Adipose tissue (tissue), 3 donors: ENCODE results near the gene TADA2A. TPM values are rescaled to one million over a fixed set of nuclear protein-coding genes. Genes with fewer than 3 reads are reported as not detected.
"Not testable (repeated sequence)": the region's sequence is repeated elsewhere in the genome, so short reads cannot be mapped to it uniquely, and the experiment has no call there.

Source experiments
- H3K27ac ChIP-seq: one replicate; pipeline ENCODE4 v1.5.1; 2013; ENCODE audit warnings: low read depth, low read length
- WGBS, 3 donors: extraction: QIAGEN DNeasy Blood & Tissue Kit; methylation state at CpG; one replicate each; pipeline ENCODE4 v1.1.7; 2013; 5-methylcytosine and 5-hydroxymethylcytosine counted together
- polyA plus RNA-seq, 3 donors: library from polyadenylated mRNA; stranded (reverse); fragments of 200-250 nt; gene quantifications; one replicate each; pipeline ENCODE4 v1.2.3, GENCODE V29; 2013
- donor health status: healthy with polysubstance abuse.
- donor health status: Bipolar disorder and iron deficiency.
- donor health status: healthy.

TADA2A gene
- polyA plus RNA-seq, 3 donors, result 4.5 to 8.3 (median 6.8) TPM

DNA sequence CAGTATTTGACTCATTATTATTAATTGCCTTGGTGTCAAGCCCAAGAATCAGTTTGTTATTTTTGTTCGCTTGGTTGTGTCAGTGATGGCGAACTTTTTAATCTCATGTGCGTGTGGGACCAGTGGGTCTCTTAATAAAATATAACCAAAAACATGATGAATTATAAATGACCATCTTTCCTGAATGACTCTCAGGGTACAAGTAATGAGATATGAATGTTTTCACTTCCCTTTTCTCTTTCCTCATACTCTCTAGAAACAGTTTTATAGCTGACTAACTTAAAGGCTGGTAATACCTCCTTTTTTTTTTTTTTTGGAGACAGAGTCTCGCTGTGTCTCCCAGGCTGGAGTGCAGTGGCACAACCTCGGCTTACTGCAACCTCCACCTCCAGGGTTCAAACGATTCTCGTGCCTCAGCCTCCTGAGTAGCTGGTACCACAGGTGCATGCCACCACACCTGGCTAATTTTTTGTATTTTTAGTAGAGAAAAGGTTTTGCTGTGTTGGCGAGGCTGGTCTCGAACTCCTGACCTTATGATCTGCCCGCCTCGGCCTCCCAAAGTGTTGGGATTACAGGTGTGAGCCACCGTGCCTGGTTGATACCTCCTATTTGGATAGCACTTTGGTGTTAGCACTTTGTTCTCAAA lies 34.8 kb downstream of the TADA2A start:
- H3K27ac ChIP-seq, result not testable (repeated sequence)
- 90 to 92% (median 92%) methylated on average over 12 of the region's 12 CpGs for WGBS, 3 donors

DNA sequence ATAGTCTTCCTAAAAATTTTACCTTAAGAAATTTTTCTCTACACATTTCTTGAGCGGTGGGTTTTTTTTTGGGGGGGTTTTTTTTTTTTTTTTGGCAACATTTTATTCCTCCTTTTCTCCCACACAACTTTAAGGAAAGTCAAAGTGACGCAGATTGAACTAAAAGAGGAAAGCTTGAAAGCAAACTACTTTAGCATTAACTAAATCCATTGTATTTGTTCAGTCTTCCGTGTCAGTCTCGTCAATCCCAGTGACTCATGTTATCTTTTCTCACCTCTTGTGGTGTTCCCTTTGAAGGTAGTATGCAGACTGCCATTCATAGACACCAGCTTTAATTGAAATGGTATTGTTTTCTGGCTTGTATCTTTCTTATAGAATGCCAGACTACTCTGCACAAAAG lies 39.3 kb downstream of the TADA2A start:
- 88 to 97% (median 93%) methylated on average over 4 of the region's 4 CpGs for WGBS, 3 donors
- H3K27ac ChIP-seq, result no peak overlapping the region

DNA sequence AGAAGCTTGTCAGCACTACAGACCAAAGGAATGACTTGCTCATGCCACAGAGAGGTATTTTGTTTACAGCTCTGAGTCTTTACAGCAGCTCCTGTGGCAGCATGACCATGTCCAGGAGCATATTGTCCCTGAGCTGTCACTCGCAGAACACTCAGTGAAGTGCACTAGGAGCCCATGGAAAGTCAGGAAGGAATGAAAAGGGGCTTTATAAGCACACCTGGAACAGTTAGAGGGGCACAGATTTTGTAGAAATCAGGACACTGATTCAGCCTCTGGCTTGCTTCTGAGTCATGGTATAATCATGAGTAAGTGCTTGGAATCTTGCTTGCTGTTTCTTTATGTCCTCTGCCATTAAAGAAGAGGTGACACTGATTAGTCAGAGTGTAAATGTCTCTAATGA lies 41.0 kb downstream of the TADA2A start:
- 82 to 93% (median 83%) methylated on average over 1 of the region's 1 CpG for WGBS, 3 donors

DNA sequence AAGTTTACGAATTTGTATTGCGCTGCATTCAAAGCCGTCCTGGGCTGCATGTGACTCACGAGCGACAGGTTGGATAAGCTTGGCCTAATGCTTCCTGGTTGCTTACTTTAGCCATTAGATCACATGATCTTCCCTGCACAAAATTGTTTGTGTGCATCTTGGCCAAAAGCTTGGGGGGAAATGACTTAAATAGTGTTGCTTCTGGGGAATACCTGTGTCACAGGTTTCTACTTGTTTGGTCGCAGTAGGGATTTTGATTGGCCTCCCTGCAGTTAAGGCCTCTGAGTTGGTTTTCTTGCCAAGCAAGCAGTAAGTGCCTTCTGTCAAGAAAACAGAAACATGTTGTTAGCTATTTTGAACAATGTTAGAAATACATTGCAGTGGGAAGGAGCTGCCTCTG lies 43.4 kb downstream of the TADA2A start:
- H3K27ac ChIP-seq, result no peak overlapping the region
- 88 to 97% (median 89%) methylated on average over 6 of the region's 6 CpGs for WGBS, 3 donors

More for the DNA sequence above, 41.0 kb downstream of the TADA2A start:
- H3K27ac ChIP-seq, result no peak overlapping the region

DNA sequence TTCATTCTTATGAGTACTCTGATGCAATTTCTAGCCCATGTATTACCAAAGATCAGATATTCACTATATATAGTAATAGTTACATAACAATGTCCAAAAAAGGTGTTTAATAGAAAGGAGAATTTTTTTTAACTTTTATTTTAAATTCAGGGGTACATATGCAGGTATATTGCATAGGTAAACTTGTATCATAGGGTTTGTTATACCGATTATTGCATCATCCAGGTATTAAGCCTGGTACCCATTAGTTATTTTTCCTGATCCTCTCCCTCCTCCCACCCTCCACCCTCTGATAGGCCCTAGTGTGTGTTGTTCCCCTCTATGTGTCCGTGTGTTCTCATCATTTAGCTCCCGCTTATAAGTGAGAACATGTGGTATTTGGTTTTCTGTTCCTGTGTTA lies 51.1 kb downstream of the TADA2A start:
- H3K27ac ChIP-seq, result not testable (repeated sequence)
- WGBS, 3 donors, result 56 to 95% (median 81%) methylated on average over 3 of the region's 3 CpGs

DNA sequence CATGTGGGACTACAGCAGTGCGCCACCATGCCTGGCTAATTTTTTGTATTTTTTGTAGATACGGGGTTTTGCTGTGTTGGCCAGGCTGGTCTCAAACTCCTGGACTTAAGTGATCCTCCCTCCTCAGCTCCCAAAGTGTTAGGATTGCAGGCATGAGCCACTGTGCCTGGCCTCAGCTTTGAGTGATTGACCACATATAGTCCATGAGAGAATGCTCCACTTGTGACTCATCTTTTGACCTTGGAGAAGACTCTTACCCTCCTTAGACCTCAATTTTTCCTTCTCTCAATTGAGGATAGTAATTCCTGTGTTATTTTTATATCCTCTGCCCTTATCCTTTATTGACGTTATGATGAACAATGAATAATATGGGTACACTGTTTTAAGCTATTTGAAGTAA lies 52.1 kb downstream of the TADA2A start:
- WGBS, 3 donors, result 91 to 97% (median 96%) methylated on average over 3 of the region's 3 CpGs
- no peak overlapping the region for H3K27ac ChIP-seq

DNA sequence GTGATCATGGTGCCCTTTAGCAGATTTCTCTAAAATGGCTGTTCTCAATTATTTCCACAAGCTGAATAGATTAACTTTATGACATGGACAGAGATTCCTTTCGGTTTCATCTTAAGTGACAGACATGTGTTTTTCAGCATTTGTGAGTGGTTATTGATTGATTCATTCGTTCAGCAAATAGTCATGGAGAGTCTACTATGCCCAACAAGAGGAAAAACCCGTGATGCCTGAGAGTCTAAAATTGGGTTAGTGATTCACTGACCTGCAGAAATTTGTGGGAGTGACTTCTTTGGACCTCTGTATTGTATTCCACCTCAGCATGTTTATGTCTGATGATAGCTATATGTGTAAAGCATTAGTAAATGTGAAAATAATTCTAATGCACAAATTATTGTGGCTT lies 55.0 kb downstream of the TADA2A start:
- 83 to 93% (median 89%) methylated on average over 3 of the region's 3 CpGs for WGBS, 3 donors
- H3K27ac ChIP-seq, result no peak overlapping the region

DNA sequence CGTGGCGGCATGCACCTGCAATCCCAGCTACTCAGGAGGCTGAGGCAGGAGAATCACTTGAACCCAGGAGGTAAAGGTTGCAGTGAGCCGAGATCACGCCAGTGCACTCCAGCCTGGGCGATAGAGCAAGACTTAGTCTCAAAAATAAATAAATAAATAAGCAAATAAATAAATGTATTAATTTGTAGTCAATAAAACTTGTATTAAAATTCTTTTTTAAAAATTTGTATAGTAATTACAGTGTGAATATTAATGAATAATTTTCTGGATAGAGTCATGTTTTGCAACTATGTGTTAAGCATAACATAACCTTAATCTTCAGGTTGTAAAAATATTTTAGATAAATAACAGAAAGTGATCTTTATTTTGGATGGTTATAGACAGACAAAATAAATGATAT lies 55.8 kb downstream of the TADA2A start:
- 93 to 98% (median 97%) methylated on average over 5 of the region's 5 CpGs for WGBS, 3 donors
- no peak overlapping the region for H3K27ac ChIP-seq

DNA sequence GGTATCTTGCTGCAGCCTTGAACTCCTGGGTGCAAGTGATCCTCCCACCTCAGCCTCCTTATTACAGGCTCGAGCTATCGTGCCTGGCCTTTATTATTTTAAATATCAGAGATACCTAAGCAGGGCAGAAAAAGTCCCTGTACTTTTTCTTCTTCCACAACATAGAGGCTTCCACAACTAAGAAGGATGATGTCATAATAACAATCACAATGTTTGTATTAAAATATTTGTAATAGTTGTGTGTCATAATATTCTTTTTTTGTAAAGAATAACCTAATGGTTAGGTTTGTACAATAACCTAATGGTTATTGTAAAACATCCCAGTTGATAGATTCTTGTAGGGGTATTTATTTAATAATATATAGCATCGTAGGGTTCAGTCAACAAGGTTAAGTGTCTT lies 56.4 kb downstream of the TADA2A start:
- 94 to 96% (median 95%) methylated on average over 3 of the region's 3 CpGs for WGBS, 3 donors
- H3K27ac ChIP-seq, result no peak overlapping the region

DNA sequence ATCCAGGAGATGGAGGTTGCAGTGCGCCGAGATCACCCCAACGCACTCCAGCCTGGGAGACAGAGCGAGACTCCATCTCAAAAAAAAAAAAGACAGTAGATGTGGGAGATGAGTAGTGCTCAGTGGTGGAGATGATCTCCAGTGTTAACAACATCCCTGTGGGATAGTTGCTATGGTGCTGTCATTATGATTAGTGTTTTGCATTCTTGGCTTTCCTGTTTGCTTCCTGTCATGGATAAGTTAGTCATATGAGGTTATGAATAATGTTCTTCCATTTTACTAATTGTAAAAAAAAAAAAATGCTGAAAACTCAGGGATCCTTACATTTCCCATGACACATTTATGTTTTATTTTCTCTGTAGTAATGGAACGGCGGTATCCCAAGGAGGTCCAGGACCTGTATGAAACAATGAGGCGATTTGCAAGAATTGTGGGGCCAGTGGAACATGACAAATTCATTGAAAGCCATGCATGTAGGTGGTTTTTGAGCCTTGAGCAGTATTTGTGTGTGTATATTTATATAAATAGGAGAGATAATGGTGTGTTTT lies 58.5 kb downstream of the TADA2A start:
- no peak overlapping the region for H3K27ac ChIP-seq
- WGBS, 3 donors, result 89 to 93% (median 90%) methylated on average over 7 of the region's 7 CpGs

DNA sequence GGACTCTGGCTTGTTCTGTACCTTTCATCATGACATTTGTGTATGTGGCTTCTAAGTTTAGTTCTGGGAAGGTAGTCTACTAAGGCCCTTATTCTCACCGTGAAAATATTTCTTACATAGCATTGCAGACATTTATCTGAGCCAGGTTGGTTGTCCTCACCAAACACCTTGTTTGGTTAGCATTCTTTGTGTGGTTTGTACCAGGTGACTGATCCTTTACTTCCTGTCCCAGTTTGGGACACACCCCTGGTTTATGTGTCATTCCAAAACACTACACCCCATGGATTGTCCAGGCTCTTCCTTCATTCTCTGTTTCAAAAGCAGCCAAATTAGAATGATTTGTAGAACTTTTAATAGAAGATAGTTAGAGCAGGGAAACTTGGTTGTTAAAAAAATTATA lies 59.8 kb downstream of the TADA2A start:
- WGBS, 3 donors, result 96 to 100% (median 96%) methylated on average over 1 of the region's 1 CpG

DNA sequence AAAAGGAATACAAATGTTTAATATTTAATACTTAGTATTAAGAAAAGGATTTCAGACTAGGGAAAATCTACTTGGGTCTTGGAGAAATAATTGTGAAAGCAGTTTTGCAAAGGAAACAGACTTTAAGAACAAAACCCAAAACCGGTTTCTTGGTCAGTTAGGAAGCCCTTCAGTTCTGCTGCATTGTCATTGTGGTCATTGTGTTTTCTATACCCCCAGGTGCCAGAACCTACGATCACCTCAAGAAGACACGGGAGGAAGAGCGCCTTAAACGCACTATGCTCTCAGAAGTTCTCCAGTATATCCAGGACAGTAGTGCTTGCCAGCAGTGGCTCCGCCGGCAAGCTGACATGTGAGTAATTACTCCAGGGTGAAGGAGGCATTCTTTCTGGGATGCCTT lies 63.5 kb downstream of the TADA2A start:
- H3K27ac ChIP-seq, result no peak overlapping the region
- 65 to 88% (median 66%) methylated on average over 7 of the region's 7 CpGs for WGBS, 3 donors

More for the DNA sequence above, 59.8 kb downstream of the TADA2A start:
- H3K27ac ChIP-seq, result no peak overlapping the region

DNA sequence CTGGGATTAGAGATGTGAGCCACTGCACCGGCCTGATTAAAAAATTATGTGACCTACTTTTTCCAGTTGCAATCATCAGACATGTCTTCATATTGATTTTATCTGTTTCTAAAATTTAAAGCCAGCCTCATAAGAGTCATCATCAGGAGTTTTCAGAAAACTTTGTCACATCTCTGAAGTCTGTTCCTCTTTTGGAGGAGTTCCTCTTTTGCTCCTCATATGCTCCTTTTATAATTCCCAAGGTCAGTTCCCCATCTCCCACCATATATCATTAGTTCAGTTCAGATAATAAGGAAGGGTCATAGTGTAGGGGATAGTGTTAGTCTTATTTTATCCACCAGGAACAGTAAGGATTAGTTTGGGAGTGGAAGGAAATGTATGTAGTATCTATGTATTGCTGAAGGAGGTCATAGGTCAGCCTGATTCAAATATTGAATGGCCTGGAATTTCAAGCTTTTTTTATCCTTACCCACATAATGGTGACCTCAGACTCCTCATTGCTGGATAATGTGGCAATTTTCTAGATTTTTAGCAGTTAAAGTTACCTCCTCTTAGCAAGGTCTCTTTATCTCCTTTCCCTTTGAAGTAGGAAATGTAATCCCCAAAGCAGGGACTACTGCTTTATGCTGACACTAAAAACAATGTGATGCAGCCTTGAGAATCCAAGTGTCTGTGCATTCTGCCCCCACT lies 69.2 kb downstream of the TADA2A start:
- no peak overlapping the region for H3K27ac ChIP-seq

DNA sequence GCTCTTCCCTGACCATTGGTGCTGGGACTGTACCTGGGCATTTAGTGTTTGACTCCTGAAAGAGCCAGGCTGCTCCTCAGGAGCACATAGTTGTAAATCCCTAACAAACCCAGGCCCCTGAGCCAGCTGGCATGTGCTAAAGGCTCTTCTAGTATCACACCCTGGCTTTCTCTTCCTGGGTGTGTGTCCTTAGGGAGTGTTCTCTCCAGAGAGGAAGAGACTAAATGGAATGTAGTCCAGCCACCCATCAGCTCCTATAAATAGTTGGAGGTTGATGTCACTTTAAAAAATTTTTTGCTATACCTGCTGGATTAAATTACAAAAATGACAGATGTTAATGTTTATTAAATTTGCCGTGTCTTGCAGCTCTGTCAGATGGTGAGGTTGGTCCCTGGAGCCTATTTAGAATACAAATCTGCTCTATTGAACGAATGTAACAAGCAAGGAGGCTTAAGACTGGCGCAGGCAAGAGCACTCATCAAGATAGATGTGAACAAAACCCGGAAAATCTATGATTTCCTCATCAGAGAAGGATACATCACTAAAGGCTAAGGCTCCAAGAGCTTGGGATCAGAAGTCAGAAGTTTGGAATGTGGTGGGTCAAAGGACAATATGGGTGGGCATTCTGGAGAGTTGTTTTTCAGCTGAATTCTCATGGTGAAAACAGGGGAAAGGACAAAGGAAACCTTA lies 69.9 kb downstream of the TADA2A start:
- no peak overlapping the region for H3K27ac ChIP-seq
- 63 to 77% (median 67%) methylated on average over 4 of the region's 4 CpGs for WGBS, 3 donors

More for the DNA sequence above, 69.2 kb downstream of the TADA2A start:
- WGBS, 3 donors, result 76 to 100% (median 97%) methylated on average over 1 of the region's 1 CpG

DNA sequence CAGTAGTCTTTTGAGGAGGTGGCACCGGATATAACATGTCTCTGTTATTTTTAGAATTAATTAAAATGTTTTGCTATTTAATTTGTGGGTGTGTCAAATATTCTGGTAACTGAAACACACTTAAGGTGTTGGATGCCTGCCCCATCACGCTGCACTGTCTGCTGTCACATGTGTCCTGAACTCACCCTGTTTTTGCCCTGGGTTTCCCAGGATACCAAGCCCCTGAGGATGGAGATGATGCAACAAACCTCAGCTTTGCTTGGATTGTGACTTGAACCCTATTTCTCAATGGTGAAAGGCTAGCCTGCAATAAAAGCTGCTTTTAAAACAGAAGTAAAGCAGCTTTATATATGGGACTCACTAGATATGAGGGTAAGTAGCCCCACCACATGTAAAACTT lies 71.5 kb downstream of the TADA2A start:
- 51 to 80% (median 60%) methylated on average over 2 of the region's 2 CpGs for WGBS, 3 donors
- no peak overlapping the region for H3K27ac ChIP-seq

DNA sequence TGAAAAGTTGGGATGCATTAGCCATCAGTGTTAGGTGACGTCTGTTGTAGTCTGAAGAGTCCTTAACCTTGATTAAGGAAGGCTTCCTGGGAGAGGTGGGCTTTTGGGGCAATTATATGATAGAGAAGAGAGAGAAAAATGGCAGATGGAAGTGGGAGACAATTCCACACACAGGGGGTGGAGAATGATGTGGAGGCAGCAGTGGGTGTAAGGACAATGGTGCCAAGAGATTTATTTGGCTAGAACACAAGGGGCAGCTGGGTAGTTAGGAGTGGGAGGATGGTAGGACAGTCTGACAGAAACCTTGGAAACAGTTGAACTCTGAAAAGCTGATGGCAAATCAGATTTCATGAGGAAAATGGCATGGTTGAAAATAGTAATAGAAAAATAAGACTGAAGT lies 72.3 kb downstream of the TADA2A start:
- whole genome bisulfite sequencing, 3 donors, result 88 to 93% (median 89%) methylated on average over 1 of the region's 1 CpG
- H3K27ac ChIP-seq, result no peak overlapping the region

DNA sequence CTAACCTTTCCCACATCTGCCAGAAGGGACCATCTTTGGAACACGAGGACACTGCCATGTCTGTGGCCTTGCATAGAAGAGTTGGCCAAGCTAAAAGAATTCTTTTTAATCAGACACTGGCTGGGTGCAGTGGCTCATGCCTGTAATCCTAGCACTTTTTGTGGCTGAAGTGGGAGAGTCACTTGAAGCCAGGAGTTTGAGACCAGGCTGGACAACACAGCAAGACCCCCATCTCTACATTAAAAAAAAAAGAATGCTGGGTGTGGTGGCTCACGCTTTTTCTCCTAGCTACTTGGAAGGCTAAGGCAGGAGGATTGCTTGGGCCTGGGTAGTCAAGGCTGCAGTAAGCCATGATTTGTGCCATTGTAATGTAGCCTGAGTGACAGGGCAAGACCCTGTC lies 73.7 kb downstream of the TADA2A start:
- H3K27ac ChIP-seq, result no peak overlapping the region

DNA sequence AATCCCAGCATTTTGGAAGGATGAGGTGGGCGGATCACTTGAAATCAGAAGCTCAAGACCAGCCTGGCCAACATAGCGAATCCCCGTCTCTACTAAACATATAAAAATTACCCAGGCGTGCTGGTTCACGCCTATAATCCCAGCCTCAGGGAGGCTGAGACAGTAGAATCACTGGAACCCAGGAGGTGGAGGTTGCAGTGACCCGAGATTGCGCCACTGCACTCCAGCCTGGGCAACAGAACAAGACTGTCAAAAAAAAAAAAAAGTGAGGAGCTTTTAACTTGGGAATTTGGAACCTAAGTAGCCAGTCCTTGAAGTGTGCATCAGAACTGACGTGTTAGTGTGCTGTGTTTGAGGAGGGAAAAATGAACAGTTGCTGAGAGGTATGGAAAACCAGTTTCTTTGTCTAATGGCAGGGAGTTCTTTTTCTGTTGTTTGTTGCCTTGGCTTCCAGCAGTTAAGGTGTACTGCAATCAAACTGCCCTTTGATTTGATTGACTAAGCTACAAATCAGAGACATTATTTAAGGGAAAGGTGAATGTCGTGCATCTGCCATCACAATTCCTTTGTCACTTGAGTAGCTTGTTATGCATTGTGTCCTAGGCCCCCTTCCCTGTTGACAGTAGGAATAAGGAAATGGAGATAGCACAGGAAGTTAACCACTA lies 74.4 kb downstream of the TADA2A start:
- WGBS, 3 donors, result 83 to 94% (median 93%) methylated on average over 9 of the region's 9 CpGs
- H3K27ac ChIP-seq, result no peak overlapping the region

More for the DNA sequence above, 73.7 kb downstream of the TADA2A start:
- 88 to 97% (median 97%) methylated on average over 2 of the region's 2 CpGs for WGBS, 3 donors
